Right forelimb (tissue), 1 donor: ENCODE results near the gene SETD7.

Experiments used
- DNase-seq: peaks from one replicate; pipeline ENCODE4 v3.0.0-alpha.2; 2018

Gene SETD7

DNA sequence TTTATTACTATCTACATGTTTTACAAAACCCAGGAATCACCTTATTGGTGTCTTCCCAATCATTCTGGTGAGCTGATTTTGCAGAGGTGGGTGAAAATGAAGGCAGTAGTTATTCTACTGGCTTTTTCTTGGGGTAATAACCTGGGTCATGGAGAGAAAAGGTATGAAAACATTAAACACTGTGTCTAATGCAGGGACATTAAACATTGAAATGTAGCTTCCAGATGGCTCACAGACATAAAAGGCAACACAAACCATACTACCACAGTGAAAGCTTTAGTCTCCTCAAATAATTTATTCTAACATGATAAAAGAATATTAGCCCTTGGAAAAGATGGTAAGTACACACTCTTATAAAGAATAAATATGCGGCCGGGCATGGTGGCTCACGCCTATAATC is 8.0 kb downstream of the SETD7 start:
- DNase-seq, result no peak

DNA sequence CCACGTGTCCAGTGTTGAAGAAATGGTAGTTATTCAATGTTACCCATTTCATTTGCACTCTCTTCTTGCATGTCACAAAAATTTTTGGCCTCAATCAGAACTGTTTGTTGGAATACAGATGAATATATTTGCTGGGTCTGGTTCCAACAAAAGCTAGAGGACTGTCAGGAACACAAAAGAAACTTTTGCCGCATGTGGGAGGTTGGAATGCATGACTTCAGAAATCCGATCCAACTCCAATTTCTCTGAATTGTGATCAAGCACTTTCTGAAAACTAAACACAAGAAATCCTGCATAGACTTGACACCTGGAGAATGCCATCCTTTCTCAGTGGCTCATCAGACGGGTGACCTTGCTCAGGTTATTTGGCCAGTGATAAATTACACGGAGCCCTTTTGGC is 15.4 kb downstream of the SETD7 start:
- DNase-seq, result no peak

DNA sequence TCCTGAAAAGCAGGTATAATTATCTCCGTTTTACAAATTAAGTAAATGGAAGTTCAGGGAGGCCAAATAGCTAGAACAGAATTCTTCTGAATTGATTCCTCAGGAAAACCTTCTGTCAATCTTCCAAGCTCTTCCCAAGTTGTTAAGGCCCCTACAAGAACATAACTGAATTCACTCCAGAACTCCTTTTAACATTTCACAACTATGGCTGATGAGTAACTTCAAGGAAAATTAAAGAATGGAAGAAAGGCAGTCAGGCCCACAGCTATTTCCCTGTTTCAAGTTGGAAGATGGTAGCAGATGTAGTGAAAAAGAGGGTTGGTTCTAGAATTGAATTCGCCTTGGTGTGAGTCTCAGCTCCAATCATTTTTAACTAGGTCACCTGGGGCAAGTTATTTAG is 15.9 kb downstream of the SETD7 start:
- DNase-seq, result no peak

DNA sequence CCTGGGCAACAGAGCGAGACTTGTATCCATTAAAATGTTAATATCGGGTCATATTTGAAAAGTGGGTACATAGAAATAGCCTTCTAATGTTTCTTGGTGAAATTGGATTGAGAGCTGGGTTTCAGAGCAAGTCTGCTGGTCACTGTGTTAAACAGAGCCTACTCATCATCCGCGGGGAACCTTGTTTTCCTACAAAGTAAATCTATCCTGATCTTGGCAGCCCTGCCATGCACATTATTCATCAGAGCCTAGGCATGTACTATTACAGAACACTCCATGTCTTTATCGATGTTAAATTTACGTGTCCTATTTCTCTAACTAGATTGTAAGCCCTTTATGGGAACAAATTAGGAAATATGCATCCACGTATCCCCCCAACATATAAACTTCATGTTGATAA is 18.7 kb downstream of the SETD7 start:
- DNase-seq, result no peak

DNA sequence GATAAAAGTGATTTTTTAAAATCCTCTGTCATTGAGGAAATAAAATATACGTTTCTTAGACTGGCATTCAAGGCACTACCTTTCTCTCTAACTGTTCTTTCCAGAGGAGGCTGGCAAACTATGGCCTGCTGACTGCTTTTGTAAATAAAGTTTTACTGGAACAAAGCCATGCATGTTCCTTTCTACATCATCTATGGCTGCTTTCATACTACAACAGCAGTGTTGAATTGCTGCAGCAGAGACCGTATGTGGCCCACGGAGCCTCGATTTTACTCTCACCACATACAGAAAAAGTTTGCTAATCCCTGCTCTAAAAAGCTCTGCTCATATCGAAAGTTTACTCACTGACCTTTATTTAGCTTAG is 20.2 kb downstream of the SETD7 start:
- DNase-seq, result no peak

DNA sequence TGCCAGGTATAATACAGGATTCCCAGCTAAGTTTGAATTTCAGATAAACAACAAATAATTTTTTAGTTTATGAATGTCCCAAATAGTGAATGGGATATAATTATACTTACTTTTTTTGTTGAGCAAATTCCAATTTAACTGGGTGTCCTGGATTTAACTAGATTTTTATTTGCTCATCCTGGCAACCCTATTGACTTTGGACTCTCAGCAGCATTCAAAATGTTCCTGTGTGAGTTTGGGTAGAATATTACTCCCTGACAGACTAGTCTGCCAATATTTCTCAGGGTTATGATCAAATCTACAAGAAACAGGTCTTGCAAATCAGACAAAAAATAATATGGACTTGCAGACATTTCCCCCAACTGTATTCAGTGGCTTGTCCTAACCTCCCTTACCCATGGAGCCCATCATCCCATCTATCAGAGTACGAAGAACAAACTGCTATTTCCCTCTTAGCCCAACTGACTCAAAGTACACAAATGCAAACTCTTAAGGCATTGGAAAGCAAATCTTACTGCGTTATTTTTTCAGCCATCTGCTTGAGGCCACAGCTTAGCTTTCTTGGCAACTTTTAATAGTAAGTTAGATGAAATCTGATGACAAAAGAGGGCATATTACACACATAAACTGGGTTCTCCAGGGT is 20.7 kb downstream of the SETD7 start:
- DNase-seq, result no peak

DNA sequence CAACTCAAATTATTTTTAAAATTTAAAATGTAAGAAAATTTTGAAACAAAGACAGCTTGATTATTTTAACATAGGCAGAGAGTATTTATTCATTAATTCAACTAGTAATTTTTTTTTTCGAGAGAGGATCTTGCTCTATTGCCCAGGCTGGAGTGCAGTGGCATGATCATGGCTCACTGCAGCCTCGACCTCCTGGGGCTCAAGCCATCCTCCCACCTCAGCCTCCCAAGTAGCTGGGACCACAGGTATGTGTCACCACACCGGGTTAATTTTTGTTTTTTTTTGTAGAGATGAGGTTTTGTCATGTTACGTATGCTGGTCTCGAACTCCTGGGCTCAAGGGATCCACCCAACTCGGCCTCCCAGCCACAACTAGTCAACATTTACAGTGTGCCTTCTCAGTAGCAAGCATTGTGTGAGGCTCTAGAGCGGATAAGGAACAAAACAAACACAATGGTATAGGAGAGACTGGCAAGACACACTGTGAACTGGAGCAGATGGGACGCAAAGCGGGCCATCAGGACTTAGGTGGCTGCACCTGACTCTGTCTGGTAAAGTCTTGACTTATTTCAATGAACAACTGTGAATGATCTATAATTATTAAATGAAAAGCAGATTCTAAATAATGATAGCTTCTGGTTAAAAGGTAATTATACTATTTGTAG is 21.6 kb downstream of the SETD7 start:
- DNase-seq, result no peak

DNA sequence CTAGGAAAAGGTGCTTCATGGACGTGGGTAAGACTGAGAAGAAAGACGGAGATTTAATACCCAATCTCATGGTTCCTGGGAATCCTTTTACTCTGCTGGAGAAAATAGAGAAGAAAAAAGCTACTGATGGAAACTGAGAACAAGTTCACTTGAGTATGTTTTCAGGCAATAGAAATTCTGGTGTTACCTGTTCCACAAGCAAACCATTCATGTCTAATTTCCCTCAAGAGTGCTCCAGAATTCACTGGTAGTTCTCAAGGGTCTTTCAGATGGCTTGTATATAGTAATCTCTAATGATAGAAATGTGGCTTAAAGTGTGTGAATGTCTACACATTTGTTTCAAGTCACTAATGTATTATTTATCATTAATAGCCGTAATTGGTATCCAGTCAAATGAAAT is 22.5 kb downstream of the SETD7 start:
- DNase-seq, result no peak

DNA sequence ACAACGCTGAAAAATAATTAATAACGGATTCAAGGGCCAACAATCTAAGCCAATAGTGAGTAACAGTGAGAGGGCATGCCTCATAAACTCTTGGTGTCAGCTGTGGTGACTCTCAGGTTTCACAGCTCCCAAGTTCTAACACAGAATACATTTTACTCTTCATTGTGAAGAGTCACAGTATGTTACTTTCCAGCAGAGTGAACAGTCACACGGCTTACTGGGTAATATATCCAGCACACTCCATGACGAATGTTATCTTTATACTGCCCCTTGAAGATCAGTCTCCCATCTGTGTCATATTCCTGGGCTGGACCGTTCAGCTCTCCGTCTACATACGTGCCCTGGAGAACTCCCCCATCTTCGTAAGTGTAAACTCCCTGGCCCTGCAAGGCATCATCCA is 23.1 kb downstream of the SETD7 start:
- DNase-seq, result no peak

DNA sequence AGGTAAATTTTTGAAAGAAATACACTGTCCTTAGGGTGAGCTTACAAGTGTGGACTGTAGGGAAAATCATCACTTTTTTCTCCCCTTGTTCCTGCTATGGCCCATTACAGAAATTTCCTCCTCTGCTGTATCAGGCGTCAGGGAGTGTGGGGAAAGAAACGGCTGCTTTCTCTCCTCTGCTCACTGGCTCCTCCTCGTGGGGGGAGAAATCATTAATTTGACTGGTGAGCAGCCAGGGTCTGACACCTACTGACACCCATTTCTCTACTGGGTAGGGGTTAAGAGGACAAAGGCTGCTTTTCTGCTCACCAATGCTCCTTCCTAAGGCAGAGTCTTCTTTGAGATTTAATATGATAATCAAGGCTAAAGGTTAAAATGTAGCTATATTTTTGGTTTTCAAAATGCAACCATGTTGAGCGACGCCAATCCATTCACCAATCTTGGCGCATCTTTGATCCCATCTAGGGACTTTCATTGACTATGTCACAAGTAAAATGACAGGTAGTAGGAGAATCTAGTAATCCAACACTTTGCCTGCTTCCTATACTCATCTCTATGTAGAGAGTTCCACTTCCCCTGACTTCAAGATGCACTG is 25.1 kb downstream of the SETD7 start:
- DNase-seq, result no peak

DNA sequence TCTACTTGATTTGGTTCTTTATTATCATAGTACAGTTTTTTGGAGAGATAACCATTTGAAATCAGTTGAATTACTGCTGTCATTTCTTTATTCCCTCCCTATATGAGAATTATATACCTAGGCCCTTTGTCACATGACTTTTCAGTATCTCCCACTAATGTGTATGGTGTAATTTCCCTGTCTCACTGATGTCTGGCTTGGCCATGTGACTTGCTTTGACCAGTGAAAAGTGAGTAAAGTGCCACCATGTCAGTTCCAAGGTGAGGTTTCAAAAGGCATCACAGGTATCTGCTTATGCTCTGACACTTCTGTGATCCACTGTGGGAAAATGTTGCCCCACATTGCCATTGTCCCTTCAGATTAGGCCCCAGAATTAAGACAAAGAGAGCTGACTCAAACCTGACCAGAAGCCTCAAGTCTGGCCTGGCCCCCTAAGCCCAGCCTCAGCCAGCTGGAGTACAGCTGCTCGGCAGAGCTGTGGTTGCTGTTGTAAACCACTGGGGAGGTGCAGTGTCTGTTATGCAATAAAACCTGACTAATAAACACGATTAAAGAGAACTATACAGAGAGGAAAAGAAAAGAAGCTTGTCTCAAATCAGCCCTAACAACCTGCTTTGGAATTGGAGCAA is 27.5 kb downstream of the SETD7 start:
- no peak for DNase-seq

DNA sequence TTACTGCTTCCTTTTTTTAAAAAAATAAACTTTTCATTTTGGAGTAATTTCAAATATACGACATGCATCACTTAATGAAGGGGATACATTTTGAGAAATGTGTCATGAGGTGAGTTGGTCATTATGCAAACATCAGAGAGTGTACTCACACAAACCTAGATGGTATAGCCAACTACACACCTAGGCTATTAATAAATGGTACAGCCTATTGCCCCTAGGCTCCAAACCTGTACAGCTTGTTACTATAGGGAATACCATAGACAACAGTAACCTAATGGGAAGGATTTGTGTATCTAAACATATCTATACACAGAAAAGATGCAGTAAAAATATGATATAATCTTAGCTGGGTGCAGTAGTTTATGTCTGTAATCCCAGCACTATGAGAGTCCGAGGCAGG is 29.1 kb downstream of the SETD7 start:
- no peak for DNase-seq

DNA sequence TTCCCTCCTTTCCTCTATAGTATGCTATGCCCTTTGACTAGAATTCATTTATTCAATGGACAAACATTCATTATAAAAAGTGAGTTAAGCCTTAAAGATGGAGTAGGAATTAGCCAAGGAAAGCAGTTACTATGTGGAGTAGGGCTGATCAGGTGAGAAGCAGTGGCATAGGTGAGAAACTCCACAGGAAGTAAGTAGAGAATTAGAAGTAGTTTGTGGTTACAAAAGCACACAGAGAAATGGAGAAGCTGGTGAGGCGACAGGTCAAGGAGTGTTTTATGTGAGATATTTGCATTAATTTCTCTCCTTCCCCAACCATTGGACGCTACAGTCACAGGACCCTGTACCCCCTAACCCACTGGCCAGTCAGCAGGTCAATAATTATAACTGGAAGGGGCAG is 30.6 kb downstream of the SETD7 start:
- DNase-seq, result no peak

DNA sequence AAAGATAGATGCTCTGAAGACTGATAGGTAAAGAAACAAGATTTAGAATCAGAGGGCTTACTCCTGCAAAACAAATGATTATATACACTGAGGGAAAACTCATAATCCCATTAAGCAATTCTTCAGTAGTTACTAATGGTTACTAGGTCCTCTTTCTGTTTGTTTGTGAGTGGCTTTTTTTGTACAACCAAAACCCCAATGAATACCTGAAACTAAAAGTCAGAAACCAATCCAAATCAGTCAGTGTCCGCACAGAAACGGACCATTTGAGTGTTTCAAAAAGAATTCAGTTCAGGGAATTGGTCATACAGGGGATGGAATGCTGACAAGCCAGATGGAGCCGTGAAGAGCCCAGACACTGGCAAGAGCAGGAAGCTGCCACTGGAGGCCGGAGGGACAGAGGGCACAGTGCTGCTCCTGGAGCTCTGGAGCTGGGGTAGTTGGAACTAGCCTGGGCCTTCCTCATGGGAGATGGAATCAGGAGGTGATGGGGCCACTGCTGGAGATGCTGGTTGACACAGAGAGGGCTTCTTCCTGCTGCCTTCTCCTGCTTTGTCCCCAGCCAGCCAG is 31.9 kb downstream of the SETD7 start:
- no peak for DNase-seq

DNA sequence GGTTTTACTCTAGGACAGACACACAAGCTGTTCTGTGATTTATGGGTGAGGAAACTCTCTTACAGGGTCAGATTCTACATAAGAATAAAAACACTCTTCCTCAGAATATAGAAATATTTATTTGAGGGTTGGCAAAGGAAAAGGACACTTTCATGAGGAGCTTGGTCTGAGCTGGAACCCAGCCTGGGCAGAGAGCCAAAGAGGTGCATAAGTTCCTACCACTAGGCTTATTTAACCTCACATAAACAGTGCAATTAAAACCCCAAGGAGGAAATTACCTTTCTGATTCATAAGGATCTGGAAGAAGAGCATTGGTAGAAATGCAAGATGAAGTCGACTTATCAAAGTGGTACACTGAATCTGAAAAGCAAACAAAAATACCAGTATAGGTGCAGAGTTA is 32.9 kb downstream of the SETD7 start:
- DNase-seq, result no peak

DNA sequence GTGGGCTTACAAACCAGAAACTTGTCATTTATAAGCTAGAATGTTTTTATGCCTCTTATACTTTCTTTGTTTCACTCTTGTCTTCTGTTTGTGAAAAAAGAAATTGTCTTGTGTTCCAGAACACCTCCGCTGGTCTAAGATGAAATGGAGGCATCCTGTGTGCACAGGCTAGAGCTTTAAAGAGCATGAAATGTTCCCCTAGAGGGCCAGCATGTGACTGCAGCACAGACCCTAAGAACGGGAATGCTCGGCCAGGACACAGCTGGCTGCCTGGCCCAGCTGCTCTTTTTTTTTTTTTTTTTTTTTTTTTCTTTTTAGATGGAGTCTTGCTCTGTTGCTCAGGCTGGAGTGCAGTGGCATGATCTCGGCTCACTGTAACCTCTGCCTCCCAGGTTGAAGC is 33.6 kb downstream of the SETD7 start:
- DNase-seq, result no peak

DNA sequence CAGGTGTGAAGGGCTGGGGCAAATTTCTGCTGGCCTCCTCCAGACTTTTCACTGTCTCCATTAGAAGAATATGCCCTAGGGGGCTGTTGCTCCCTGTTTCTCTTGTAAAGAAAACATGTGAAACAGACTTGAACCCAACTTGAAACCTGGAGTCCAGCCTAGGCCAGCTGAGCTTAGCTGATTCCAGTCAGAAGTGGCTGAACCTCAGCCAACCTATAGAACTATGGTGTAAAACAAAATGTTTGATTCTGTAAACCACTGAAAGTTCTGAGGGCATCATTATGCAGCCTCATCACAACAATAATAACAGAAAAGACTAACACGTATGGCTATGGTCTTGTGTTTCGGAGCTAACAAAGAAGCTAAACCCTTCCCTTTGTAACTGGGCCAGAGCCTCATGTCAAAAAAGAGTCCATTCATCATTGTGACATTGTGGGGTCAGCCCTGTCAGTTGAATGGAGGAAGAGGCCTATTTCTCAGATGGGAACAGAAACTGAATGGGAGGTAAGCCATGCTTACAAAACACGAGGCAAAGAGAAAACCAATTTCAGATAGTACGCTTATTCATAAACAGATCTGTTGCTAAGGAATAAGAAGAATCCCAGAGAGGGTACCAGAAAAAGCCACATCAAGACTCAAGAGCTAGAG is 34.1 kb downstream of the SETD7 start:
- no peak for DNase-seq

DNA sequence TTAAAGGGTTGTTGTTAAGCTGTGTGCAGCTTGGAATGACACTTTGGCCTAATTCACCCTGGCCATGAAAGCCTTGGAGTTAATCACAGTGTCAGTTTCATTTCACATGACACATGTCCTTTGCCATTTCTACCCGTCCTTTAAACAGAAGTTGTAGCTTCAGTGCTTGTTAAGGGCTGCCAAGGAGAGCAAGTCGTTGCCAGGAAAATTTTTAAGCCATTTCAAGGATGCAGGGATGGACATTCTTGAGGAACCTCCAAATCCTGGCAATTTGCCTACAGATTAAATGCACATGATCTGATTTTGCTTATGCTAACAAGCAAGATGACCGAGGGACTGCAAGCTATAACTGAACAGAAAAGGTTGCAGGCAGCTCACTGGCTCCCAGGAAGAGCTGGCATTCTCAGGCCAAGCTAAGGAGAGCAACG is 40.5 kb downstream of the SETD7 start:
- no peak for DNase-seq

DNA sequence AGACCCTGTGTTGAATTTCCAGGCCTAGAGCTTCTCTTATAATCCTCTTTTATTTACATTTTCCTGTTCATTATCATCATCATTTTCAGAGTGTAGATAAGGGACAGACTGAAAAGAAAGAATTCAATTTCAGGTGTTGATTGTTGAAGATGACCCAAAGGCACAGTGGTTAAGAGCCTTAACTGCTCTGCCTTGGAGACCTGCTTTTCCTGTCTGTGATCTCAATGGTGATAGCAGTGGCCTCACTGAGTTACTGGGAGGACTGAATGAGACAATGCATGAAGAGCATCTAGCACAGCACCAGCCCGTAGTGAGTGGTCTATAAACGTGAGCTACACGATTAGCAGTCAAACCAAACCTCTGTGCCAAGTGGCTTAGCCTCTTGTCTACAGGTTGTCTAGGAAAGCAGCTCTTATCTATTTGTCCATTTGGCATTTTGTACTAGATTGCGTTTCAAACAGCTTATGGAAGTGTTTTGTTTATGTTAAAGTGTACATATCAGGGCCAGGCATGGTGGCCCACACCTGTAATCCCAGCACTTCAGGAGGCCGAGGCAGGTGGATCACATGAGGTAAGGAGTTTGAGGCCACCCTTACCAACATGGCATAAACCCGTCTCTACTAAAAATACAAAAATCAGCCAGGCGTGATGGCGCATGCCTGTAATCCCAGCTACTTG is 41.5 kb downstream of the SETD7 start:
- DNase-seq, result no peak

DNA sequence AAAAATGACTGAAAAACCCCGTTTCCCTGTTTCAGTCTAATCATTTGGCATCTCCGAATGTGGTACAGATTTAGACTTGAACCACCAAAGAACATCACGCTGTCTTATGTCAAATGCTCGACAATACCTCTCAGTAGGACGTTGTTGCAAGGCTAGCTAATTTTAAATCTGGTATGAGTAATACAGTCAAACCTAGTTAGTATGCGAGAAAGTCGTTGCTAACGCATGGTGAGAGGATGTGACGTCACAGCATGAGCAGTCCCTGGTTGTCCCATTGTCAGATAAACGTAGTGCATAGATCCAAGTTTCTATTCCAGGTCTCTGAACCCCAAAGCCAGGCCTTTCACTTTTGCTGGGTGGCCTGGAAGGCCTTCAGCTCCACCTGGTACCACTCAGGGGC is 44.7 kb downstream of the SETD7 start:
- DNase-seq, result no peak

DNA sequence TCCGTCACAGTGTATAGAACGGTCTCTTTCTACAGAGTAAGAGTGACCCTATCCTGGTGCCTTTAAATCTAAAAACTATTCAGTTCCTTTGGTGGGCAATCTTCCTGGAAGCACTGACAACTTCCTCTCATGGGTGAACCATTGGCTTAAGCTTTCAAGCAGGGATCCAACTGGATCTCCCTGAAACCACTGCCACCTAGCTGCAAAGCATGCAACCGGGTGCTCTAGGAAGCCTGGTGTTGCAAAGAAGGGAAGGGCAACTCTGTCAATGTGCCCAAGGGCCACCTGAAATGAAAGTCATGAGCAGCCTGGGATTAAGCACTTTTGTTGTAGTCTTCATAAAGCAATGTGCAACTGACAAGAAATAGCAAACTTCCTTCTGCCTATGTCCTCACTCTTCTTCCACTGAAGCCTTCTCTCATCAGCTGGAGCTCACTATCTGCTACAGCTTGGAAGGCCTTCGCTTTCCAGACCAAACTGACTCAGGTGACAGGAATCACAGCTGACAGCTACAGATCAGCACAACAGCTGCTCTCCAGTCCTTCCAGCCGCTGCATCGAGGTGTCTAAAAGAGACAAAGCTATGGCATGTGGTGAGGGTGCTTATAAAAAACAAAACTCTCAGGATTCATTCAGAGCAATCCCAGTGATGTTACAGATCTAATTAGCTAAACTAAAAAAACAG is 46.1 kb downstream of the SETD7 start:
- no peak for DNase-seq

DNA sequence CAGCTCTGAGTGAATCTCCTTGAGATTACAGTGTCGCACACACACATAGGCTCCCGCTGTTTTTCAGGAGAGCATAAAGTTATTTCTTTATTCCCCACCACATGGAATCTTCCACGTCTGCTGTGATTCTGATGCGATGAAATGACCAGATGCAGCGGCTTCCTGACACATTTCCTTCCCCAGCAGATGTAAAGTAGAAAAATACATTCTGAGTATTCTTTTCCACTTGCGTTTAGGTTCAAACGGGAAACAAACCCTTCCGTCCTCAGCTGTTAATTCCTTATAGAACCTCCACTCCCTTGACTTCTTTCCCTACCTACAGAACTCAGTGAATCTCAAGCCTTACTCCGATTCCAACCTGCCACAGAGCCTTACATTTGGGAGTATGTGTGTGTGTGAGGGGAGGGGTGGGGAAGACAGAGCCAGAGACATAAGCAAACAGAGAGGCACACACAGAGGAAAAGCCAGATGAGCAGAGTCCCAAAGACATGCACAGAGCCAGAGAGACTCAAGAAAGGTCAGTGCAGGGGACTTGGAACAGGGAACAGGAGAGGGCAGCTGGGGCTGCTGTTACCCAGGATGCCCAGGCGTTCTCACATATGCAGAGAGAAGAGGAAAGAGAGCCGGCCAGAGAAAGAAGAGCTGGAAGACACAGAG is 47.3 kb downstream of the SETD7 start:
- no peak for DNase-seq
